Spleen (tissue), 7 donors: ENCODE measurements around the gene UBAP2.

ENCODE experiments used
- CTCF ChIP-seq, 11 experiments: fragments of 200-600 bp in 7 of 11; fragments of 450-650 bp in 4 of 11; sonication (generic) in 4 of 11; IDR thresholded peaks in 8 of 11; conservative IDR thresholded peaks in 3 of 11; 1 replicate in 7 of 11; 2 replicates in 4 of 11; pipeline versions ENCODE4 v1.4.0 to v1.8.0; 2016 to 2021; ENCODE audit warnings: antibody characterized with exemption in 11 of 11, inconsistent platforms in 4 of 11, mild to moderate bottlenecking in 1 of 11
- POLR2A ChIP-seq, 3 donors: fragments of 450-650 bp; IDR thresholded peaks; one replicate each; pipeline ENCODE4 v1.5.1; 2017; ENCODE audit warnings: antibody characterized with exemption in 3 of 3, mild to moderate bottlenecking in 1 of 3
- donor health status: DM: no; HTN: no; CAD: no; lungs with moderate emphysema.
- donor health status: DM: no; HTN: no; CAD: no.
- donor health status: DM: no; HTN: no; CAD: no.

GRCh38 chr9:34098307-34098706 is 49.6 kb upstream of the UBAP2 start:
- TF ChIP-seq CTCF (IDR thresholded peaks at IDR 0.05 in 8 of 11, conservative IDR thresholded peaks at IDR 0.05 in 3 of 11) = no peak
- no peak for TF ChIP-seq POLR2A (IDR thresholded peaks at IDR 0.05)
